WTC11 (cell line): Measurements from ENCODE around the gene LGR4. TPM values are rescaled to one million over a fixed set of nuclear protein-coding genes. Genes with fewer than 3 reads are reported as not detected.
A peak's percentile ranks its signal among the peaks of the same experiment; 100 is the strongest.

Source experiments
- ATAC-seq: fragments of 200-7000 bp; cut with Tn5 transposase; 2 replicates; pipeline ENCODE4 v1.10.0; 2021; ENCODE audit warnings: mild to moderate bottlenecking, moderate library complexity
- CTCF ChIA-PET: fragments of 300-600 bp; sonication (Branson Sonifier 250); formaldehyde crosslinking; loops from one replicate; lab custom pipeline; 2021; ENCODE audit warnings: antibody characterized with exemption; lab: Charles Lee
- POLR2A ChIA-PET: fragments of 350-600 bp; sonication (Branson Sonifier 250); formaldehyde crosslinking; loops from one replicate; lab custom pipeline; 2021; ENCODE audit warnings: antibody characterized with exemption; lab: Charles Lee
- DNase-seq: peaks from one replicate; pipeline ENCODE4 v3.0.0; 2021; ENCODE audit warnings: low spot score
- H3K27ac Mint-ChIP-seq: 2 replicates; pipeline ENCODE4 v1.8.0; 2021; ENCODE audit warnings: mixed read lengths
- H3K27me3 Mint-ChIP-seq: 2 replicates; pipeline ENCODE4 v1.8.0; 2021; ENCODE audit warnings: low read depth, mild to moderate bottlenecking, moderate library complexity, mixed read lengths
- H3K36me3 Mint-ChIP-seq: 2 replicates; pipeline ENCODE4 v1.8.0; 2021; ENCODE audit warnings: mixed read lengths
- H3K4me1 Mint-ChIP-seq: 2 replicates; pipeline ENCODE4 v1.8.0; 2022; ENCODE audit warnings: mixed read lengths
- H3K4me3 Mint-ChIP-seq: 2 replicates; pipeline ENCODE4 v1.8.0; 2021; ENCODE audit warnings: mild to moderate bottlenecking, moderate library complexity, mixed read lengths
- H3K9me3 Mint-ChIP-seq: 2 replicates; pipeline ENCODE4 v1.8.0; 2021; ENCODE audit warnings: mixed read lengths
- EMX1 ChIP-seq: fragments of 250-450 bp; sonication (Bioruptor Pico); IDR thresholded peaks from 2 replicates; pipeline ENCODE4 v1.8.0; 2021; ENCODE audit warnings: mild to moderate bottlenecking
- FOXJ3 ChIP-seq: sonication (generic); formaldehyde crosslinking; IDR thresholded peaks from 2 replicates; pipeline ENCODE4 v1.9.0; 2021; ENCODE audit warnings: missing genetic modification reagents, mild to moderate bottlenecking, borderline replicate concordance
- IRF2 ChIP-seq: sonication (generic); formaldehyde crosslinking; IDR thresholded peaks from 2 replicates; pipeline ENCODE4 v1.8.0; 2022; ENCODE audit warnings: low read depth, missing genetic modification reagents, borderline replicate concordance
- NFATC4 ChIP-seq: fragments of 250-450 bp; sonication (Bioruptor Pico); IDR thresholded peaks from 2 replicates; pipeline ENCODE4 v1.9.0; 2021; ENCODE audit warnings: mild to moderate bottlenecking
- NFYB ChIP-seq: sonication (generic); formaldehyde crosslinking; conservative IDR thresholded peaks from 2 replicates; pipeline ENCODE4 v1.8.0; 2022; ENCODE audit warnings: low read depth, missing genetic modification reagents
- NR3C1 ChIP-seq: sonication (generic); formaldehyde crosslinking; conservative IDR thresholded peaks from 2 replicates; pipeline ENCODE4 v1.8.1; 2023; ENCODE audit warnings: low read depth, mild to moderate bottlenecking, missing genetic modification reagents
- PRRX2 ChIP-seq: fragments of 250-450 bp; sonication (Bioruptor Pico); IDR thresholded peaks from 2 replicates; pipeline ENCODE4 v1.8.0; 2021; ENCODE audit warnings: mild to moderate bottlenecking
- SMAD3 ChIP-seq: sonication (generic); formaldehyde crosslinking; IDR thresholded peaks from 2 replicates; pipeline ENCODE4 v1.8.0; 2022; ENCODE audit warnings: missing genetic modification reagents, mild to moderate bottlenecking, borderline replicate concordance
- SOX15 ChIP-seq: fragments of 250-450 bp; sonication (Bioruptor Pico); IDR thresholded peaks from 2 replicates; pipeline ENCODE4 v1.9.0; 2021; ENCODE audit warnings: mild to moderate bottlenecking
- TCF7 ChIP-seq: sonication (generic); formaldehyde crosslinking; IDR thresholded peaks from 2 replicates; pipeline ENCODE4 v1.8.0; 2022; ENCODE audit warnings: mild to moderate bottlenecking, low read depth, missing genetic modification reagents, moderate library complexity
- TEAD1 ChIP-seq: sonication (generic); formaldehyde crosslinking; IDR thresholded peaks from 2 replicates; pipeline ENCODE4 v1.8.0; 2022; ENCODE audit warnings: mild to moderate bottlenecking, missing genetic modification reagents
- TEAD4 ChIP-seq: sonication (generic); formaldehyde crosslinking; IDR thresholded peaks from 2 replicates; pipeline ENCODE4 v1.8.0; 2022; ENCODE audit warnings: mild to moderate bottlenecking, missing genetic modification reagents
- ZNF219 ChIP-seq: sonication (generic); formaldehyde crosslinking; IDR thresholded peaks from 2 replicates; pipeline ENCODE4 v1.8.0; 2023; ENCODE audit warnings: missing genetic modification reagents, mild to moderate bottlenecking, borderline replicate concordance
- ZNF317 ChIP-seq: sonication (generic); formaldehyde crosslinking; IDR thresholded peaks from 2 replicates; pipeline ENCODE4 v1.8.1; 2023; ENCODE audit warnings: low read depth, mild to moderate bottlenecking, moderate library complexity, missing genetic modification reagents, borderline replicate concordance
- ZNF416 ChIP-seq: fragments of 250-450 bp; sonication (Bioruptor Pico); IDR thresholded peaks from 2 replicates; pipeline ENCODE4 v1.9.0; 2021; ENCODE audit warnings: mild to moderate bottlenecking, inconsistent platforms
- total RNA-seq: library from RNA; stranded (reverse); gene quantifications from 3 replicates; pipeline ENCODE4 v1.2.3, GENCODE V29; 2021
- TF ChIP-seq, protein P1 (sequence below): sonication (generic); formaldehyde crosslinking; IDR thresholded peaks from 2 replicates; pipeline ENCODE4 v1.8.1; 2023; ENCODE audit warnings: mild to moderate bottlenecking, missing genetic modification reagents
- TF ChIP-seq, protein P2 (sequence below): sonication (generic); formaldehyde crosslinking; IDR thresholded peaks from 2 replicates; pipeline ENCODE4 v1.8.1; 2023; ENCODE audit warnings: mild to moderate bottlenecking, moderate library complexity, missing genetic modification reagents
- TF ChIP-seq, protein P3 (sequence below): sonication (generic); formaldehyde crosslinking; IDR thresholded peaks from 2 replicates; pipeline ENCODE4 v1.8.1; 2023; ENCODE audit warnings: mild to moderate bottlenecking, missing genetic modification reagents, moderate library complexity
- TF ChIP-seq, protein P4 (sequence below): sonication (generic); formaldehyde crosslinking; IDR thresholded peaks from 2 replicates; pipeline ENCODE4 v1.8.0; 2023; ENCODE audit warnings: missing genetic modification reagents
- TF ChIP-seq, protein P5 (sequence below): sonication (generic); formaldehyde crosslinking; IDR thresholded peaks from 2 replicates; pipeline ENCODE4 v1.8.0; 2022; ENCODE audit warnings: missing genetic modification reagents

The LGR4 gene
- total RNA-seq, 1 experiment from 2014 or later: 53.8 TPM

DNA sequence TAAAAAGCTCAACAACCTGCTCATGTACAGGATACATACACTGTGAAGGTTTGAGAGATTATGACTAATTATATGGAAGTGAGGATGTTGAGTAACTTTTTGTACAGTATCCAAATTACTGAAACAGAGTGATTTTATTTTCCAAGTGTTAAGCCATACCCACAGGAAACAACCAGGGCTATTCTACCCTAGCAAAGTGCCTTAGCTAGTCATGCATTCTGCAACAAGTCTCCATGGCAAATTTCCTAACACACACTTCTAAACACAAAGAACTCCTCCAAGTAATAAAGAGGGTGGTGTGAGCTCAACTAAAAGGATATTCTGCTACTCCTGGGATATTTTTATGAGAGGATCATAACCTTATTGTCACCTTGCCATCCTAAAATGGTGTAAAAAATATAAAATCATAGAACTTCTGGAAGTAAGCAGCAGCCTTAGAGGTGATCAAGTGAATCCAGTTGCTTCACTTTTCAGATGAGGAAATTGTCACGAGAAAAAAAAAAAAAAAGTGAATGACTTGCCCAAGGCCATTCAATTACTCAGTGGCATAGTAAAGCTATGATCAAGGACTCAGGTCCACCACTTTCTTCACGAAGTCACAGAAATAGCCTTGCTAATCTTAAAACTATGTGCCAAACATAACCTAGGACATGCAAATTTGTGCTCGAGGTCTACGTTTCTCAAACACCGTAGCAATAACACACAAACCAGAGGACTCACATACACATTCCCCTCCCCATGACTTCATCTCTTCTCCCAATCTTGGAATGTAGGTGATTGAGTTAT, 4.2 kb downstream of the LGR4 start:
- H3K4me3 Mint-ChIP-seq: peak overlapping the region; percentile 83
- ATAC-seq (no peak), DNase-seq (no peak)
- ChIA-PET POLR2A (no interaction called here), CTCF (no interaction called here)
- no peaks in the 10 kb centered on the region for H3K9me3 Mint-ChIP-seq
- TF ChIP-seq ZNF317 (CRISPR knock-in tag) (no peak), PRRX2 (CRISPR knock-in tag) (no peak), TEAD4 (CRISPR knock-in tag) (no peak), NFATC4 (CRISPR knock-in tag) (no peak)
- TF ChIP-seq, protein P1, sequence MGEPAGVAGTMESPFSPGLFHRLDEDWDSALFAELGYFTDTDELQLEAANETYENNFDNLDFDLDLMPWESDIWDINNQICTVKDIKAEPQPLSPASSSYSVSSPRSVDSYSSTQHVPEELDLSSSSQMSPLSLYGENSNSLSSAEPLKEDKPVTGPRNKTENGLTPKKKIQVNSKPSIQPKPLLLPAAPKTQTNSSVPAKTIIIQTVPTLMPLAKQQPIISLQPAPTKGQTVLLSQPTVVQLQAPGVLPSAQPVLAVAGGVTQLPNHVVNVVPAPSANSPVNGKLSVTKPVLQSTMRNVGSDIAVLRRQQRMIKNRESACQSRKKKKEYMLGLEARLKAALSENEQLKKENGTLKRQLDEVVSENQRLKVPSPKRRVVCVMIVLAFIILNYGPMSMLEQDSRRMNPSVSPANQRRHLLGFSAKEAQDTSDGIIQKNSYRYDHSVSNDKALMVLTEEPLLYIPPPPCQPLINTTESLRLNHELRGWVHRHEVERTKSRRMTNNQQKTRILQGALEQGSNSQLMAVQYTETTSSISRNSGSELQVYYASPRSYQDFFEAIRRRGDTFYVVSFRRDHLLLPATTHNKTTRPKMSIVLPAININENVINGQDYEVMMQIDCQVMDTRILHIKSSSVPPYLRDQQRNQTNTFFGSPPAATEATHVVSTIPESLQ (CRISPR knock-in tag): no peak
- peaks cover 67% of the 10 kb centered on the region for H3K4me1 Mint-ChIP-seq
- H3K36me3 Mint-ChIP-seq: peaks cover 7% of the 10 kb centered on the region
- H3K27me3 Mint-ChIP-seq: no peaks in the 10 kb centered on the region
- H3K27ac Mint-ChIP-seq: peak overlapping the region; percentile 81

DNA sequence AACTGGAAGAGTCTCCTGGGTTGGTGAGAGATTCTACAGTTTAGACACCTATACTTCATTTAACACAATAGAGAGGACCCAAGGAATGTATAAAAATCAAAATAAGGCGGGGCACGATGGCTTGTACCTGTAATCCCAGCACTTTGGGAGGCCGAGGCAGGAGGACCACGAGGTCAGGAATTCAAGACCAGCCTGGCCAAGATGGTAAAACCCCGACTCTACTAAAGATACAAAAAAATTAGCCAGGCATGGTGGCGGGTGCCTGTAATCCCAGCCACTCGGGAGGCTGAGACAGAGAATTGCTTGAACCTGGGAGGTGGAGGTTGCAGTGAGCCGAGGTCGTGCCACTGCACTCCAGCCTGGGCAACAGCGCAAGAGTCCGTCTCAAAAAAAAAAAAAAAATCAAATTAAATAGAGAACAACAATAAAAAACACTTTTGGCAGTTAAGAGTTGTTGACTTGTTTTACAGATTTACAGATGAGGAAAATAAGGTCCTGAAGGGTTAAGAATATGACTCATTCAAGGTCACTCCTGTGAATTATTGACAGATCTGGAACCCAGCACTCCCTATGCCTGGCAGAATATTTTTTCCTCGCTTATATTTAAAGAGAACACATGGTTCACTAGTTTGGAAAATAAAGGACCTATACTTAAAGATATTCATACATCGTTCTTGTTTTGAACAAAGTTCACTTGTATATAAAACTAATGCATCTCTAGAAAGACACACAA, 5.2 kb downstream of the LGR4 start:
- Mint-ChIP-seq H3K4me1 (peaks cover 70% of the 10 kb centered on the region), H3K27me3 (no peaks in the 10 kb centered on the region), H3K4me3 (no peak overlapping the region), H3K27ac (peak overlapping the region; percentile 73), H3K9me3 (no peaks in the 10 kb centered on the region), H3K36me3 (peaks cover 8% of the 10 kb centered on the region)
- POLR2A ChIA-PET: no interaction called here
- TF ChIP-seq, protein P2, sequence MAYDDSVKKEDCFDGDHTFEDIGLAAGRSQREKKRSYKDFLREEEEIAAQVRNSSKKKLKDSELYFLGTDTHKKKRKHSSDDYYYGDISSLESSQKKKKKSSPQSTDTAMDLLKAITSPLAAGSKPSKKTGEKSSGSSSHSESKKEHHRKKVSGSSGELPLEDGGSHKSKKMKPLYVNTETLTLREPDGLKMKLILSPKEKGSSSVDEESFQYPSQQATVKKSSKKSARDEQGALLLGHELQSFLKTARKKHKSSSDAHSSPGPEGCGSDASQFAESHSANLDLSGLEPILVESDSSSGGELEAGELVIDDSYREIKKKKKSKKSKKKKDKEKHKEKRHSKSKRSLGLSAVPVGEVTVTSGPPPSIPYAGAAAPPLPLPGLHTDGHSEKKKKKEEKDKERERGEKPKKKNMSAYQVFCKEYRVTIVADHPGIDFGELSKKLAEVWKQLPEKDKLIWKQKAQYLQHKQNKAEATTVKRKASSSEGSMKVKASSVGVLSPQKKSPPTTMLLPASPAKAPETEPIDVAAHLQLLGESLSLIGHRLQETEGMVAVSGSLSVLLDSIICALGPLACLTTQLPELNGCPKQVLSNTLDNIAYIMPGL (CRISPR knock-in tag): no peak
- TF ChIP-seq, protein P1 (CRISPR knock-in tag): no peak
- TF ChIP-seq NR3C1 (CRISPR knock-in tag): no peak
- no peak for TF ChIP-seq ZNF416 (CRISPR knock-in tag)
- no peak for TF ChIP-seq NFYB (CRISPR knock-in tag)
- TF ChIP-seq, protein P3, sequence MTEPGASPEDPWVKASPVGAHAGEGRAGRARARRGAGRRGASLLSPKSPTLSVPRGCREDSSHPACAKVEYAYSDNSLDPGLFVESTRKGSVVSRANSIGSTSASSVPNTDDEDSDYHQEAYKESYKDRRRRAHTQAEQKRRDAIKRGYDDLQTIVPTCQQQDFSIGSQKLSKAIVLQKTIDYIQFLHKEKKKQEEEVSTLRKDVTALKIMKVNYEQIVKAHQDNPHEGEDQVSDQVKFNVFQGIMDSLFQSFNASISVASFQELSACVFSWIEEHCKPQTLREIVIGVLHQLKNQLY: no peak
- no peak for TF ChIP-seq TCF7 (CRISPR knock-in tag)
- no peak for TF ChIP-seq SOX15 (CRISPR knock-in tag)
- TF ChIP-seq EMX1 (CRISPR knock-in tag): no peak
- no peak for DNase-seq
- ATAC-seq: no peak
- CTCF ChIA-PET: no interaction called here

DNA sequence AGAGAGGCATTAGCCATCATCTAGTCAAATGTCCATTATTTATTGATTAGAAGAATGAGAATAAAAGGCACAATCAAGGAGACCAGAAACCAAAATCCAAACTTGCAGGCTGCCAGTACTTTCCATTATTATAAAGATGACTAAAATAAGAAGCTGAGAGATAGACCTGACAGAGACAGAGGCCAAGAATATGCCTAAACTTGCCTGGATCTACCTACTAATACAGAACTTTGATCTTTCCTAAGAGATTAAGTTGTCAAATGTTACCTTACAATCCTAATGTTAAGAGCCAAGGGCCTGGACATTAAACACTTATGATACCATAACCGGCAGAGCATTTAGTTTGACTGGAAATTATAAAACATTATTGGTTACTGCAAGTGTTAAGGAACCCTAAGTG, 6.2 kb downstream of the LGR4 start:
- Mint-ChIP-seq H3K9me3 (no peaks in the 10 kb centered on the region), H3K36me3 (peaks cover 8% of the 10 kb centered on the region), H3K4me3 (no peak overlapping the region), H3K4me1 (peaks cover 78% of the 10 kb centered on the region), H3K27ac (peak overlapping the region; percentile 57; the same call in 1 of the 2 replicates), H3K27me3 (no peaks in the 10 kb centered on the region)
- POLR2A ChIA-PET: no interaction called here
- DNase-seq (no peak), ATAC-seq (no peak)
- CTCF ChIA-PET: no interaction called here
- TF ChIP-seq, protein P4, sequence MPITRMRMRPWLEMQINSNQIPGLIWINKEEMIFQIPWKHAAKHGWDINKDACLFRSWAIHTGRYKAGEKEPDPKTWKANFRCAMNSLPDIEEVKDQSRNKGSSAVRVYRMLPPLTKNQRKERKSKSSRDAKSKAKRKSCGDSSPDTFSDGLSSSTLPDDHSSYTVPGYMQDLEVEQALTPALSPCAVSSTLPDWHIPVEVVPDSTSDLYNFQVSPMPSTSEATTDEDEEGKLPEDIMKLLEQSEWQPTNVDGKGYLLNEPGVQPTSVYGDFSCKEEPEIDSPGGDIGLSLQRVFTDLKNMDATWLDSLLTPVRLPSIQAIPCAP (CRISPR knock-in tag): no peak
- no peak for TF ChIP-seq ZNF219
- TF ChIP-seq FOXJ3 (CRISPR knock-in tag): no peak
- TF ChIP-seq, protein P5, sequence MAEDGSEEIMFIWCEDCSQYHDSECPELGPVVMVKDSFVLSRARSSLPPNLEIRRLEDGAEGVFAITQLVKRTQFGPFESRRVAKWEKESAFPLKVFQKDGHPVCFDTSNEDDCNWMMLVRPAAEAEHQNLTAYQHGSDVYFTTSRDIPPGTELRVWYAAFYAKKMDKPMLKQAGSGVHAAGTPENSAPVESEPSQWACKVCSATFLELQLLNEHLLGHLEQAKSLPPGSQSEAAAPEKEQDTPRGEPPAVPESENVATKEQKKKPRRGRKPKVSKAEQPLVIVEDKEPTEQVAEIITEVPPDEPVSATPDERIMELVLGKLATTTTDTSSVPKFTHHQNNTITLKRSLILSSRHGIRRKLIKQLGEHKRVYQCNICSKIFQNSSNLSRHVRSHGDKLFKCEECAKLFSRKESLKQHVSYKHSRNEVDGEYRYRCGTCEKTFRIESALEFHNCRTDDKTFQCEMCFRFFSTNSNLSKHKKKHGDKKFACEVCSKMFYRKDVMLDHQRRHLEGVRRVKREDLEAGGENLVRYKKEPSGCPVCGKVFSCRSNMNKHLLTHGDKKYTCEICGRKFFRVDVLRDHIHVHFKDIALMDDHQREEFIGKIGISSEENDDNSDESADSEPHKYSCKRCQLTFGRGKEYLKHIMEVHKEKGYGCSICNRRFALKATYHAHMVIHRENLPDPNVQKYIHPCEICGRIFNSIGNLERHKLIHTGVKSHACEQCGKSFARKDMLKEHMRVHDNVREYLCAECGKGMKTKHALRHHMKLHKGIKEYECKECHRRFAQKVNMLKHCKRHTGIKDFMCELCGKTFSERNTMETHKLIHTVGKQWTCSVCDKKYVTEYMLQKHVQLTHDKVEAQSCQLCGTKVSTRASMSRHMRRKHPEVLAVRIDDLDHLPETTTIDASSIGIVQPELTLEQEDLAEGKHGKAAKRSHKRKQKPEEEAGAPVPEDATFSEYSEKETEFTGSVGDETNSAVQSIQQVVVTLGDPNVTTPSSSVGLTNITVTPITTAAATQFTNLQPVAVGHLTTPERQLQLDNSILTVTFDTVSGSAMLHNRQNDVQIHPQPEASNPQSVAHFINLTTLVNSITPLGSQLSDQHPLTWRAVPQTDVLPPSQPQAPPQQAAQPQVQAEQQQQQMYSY (CRISPR knock-in tag): no peak
- no peak for TF ChIP-seq IRF2
- TF ChIP-seq TEAD1 (CRISPR knock-in tag): no peak
- TF ChIP-seq SMAD3 (CRISPR knock-in tag): no peak
